Neural cell (in vitro differentiated cells): ENCODE measurements around the gene GDF7. TPM values are rescaled to one million over a fixed set of nuclear protein-coding genes. Genes with fewer than 3 reads are reported as not detected.

Source experiments
- H2AFZ ChIP-seq: fragments of 200-600, 300-800 bp; sonication (generic), shearing (Covaris generic); 2 replicates; pipeline ENCODE4 v1.6.0; 2014; ENCODE audit warnings: low read depth, mild to moderate bottlenecking, antibody characterized with exemption, low read length, moderate library complexity
- H3F3A ChIP-seq: fragments of 200-600 bp; shearing (Covaris generic); 2 replicates; pipeline ENCODE4 v1.6.1; 2016; ENCODE audit warnings: mild to moderate bottlenecking, moderate library complexity, mixed read lengths, antibody characterized with exemption, low read length; ENCODE audit not compliant: insufficient read depth, poor library complexity, severe bottlenecking
- H3K27ac ChIP-seq: fragments of 200-600, 300-800 bp; sonication (generic), shearing (Covaris generic); 2 replicates; pipeline ENCODE4 v1.5.1; 2014; ENCODE audit warnings: mild to moderate bottlenecking, low read length, moderate library complexity
- H3K27me3 ChIP-seq: fragments of 300-800, 200-600 bp; sonication (generic), shearing (Covaris generic); 2 replicates; pipeline ENCODE4 v1.6.0; 2014; ENCODE audit warnings: mild to moderate bottlenecking, low read depth, low read length, moderate library complexity; ENCODE audit not compliant: insufficient read depth
- H3K36me3 ChIP-seq: fragments of 300-800, 200-600 bp; sonication (generic), shearing (Covaris generic); 2 replicates; pipeline ENCODE4 v1.5.1; 2014; ENCODE audit warnings: mild to moderate bottlenecking, antibody characterized with exemption, low read length, moderate library complexity; ENCODE audit not compliant: insufficient read depth
- H3K4me2 ChIP-seq: fragments of 300-800, 200-600 bp; sonication (generic), shearing (Covaris generic); 2 replicates; pipeline ENCODE4 v1.6.0; 2014; ENCODE audit warnings: mild to moderate bottlenecking, low read length
- H3K4me3 ChIP-seq: fragments of 300-800, 200-600 bp; sonication (generic), shearing (Covaris generic); 2 replicates; pipeline ENCODE4 v1.5.1; 2014; ENCODE audit warnings: mild to moderate bottlenecking, low read length, moderate library complexity
- H3K79me2 ChIP-seq: fragments of 200-600 bp; shearing (Covaris generic); replicated peaks from 2 replicates; pipeline ENCODE4 v1.6.0; 2014; ENCODE audit warnings: mild to moderate bottlenecking, low read length, moderate library complexity; ENCODE audit not compliant: insufficient read depth
- H3K9ac ChIP-seq: fragments of 300-800, 200-600 bp; sonication (generic), shearing (Covaris generic); 2 replicates; pipeline ENCODE4 v1.6.1; 2016; ENCODE audit warnings: mild to moderate bottlenecking, low read length, mixed read lengths
- H3K9me2 ChIP-seq: fragments of 200-600 bp; shearing (Covaris generic); 2 replicates; pipeline ENCODE4 v1.6.1; 2016; ENCODE audit warnings: mild to moderate bottlenecking, low read length, mixed read lengths; ENCODE audit not compliant: insufficient read depth
- H3K9me3 ChIP-seq: fragments of 200-600, 300-800 bp; sonication (generic), shearing (Covaris generic); 2 replicates; pipeline ENCODE4 v1.6.1; 2016; ENCODE audit warnings: mild to moderate bottlenecking, mixed run types, low read length, moderate library complexity, mixed read lengths
- H4K20me1 ChIP-seq: fragments of 200-600 bp; shearing (Covaris generic); 2 replicates; pipeline ENCODE4 v1.6.1; 2016; ENCODE audit warnings: mild to moderate bottlenecking, mixed run types; ENCODE audit not compliant: insufficient read depth
- CTCF ChIP-seq: fragments of 450-650 bp; IDR thresholded peaks from 2 replicates; pipeline ENCODE4 v1.5.1; 2014; ENCODE audit warnings: antibody characterized with exemption, mild to moderate bottlenecking, moderate library complexity; ENCODE audit not compliant: poor library complexity, severe bottlenecking
- EP300 ChIP-seq: fragments of 450-650 bp; conservative IDR thresholded peaks from 2 replicates; pipeline ENCODE4 v1.6.1; 2014; ENCODE audit warnings: antibody characterized with exemption, mild to moderate bottlenecking, moderate library complexity; ENCODE audit not compliant: poor library complexity, severe bottlenecking
- EZH2 ChIP-seq: fragments of 200-600, 300-800 bp; shearing (Covaris generic), sonication (generic); IDR thresholded peaks from 2 replicates; pipeline ENCODE4 v1.6.1; 2014; ENCODE audit warnings: antibody characterized with exemption, low read length, borderline replicate concordance, mild to moderate bottlenecking; ENCODE audit not compliant: insufficient read depth, poor library complexity, severe bottlenecking
- MXI1 ChIP-seq: fragments of 450-650 bp; conservative IDR thresholded peaks from 2 replicates; pipeline ENCODE4 v1.6.1; 2014; ENCODE audit warnings: antibody characterized with exemption, mild to moderate bottlenecking; ENCODE audit not compliant: poor library complexity, severe bottlenecking
- POLR2AphosphoS5 ChIP-seq: IDR thresholded peaks from 2 replicates; pipeline ENCODE4 v1.6.1; 2012
- RAD21 ChIP-seq: fragments of 450-650 bp; conservative IDR thresholded peaks from 2 replicates; pipeline ENCODE4 v1.6.1; 2014; ENCODE audit warnings: antibody characterized with exemption, mild to moderate bottlenecking, moderate library complexity
- REST ChIP-seq: IDR thresholded peaks from 2 replicates; pipeline ENCODE4 v1.6.1; 2012; ENCODE audit warnings: borderline replicate concordance
- SMC3 ChIP-seq: fragments of 450-650 bp; conservative IDR thresholded peaks from 2 replicates; pipeline ENCODE4 v1.6.1; 2014; ENCODE audit warnings: antibody characterized with exemption, mild to moderate bottlenecking, moderate library complexity; ENCODE audit not compliant: poor library complexity
- TAF1 ChIP-seq: IDR thresholded peaks from 2 replicates; pipeline ENCODE4 v1.6.1; 2012; ENCODE audit warnings: low read depth
- polyA plus RNA-seq: library from polyadenylated mRNA; depleted of rRNA; stranded (reverse); fragments of >200 nt; gene quantifications from 2 replicates; pipeline ENCODE4 v1.2.3, GENCODE V29; 2014

The GDF7 gene
- polyA plus RNA-seq, 1 donor from 2014 or later = 0.38 TPM

GRCh38 chr2:20677301-20678085 lies 10.5 kb downstream of the GDF7 start:
- H3K4me2 ChIP-seq = no peak overlapping the region
- no peak overlapping the region for H2AFZ ChIP-seq

GRCh38 chr2:20678086-20678395 lies 11.1 kb downstream of the GDF7 start:
- Histone ChIP-seq H3K4me3 (no peak overlapping the region), H3K36me3 (no peaks in the 10 kb centered on the region), H3K27ac (no peak overlapping the region), H4K20me1 (no peaks in the 10 kb centered on the region), H2AFZ (no peak overlapping the region), H3F3A (no peaks in the 10 kb centered on the region), H3K79me2 (no peaks in the 10 kb centered on the region), H3K27me3 (peaks cover 11% of the 10 kb centered on the region), H3K4me2 (no peak overlapping the region), H3K9me3 (no peaks in the 10 kb centered on the region), H3K9me2 (no peaks in the 10 kb centered on the region), H3K9ac (no peak overlapping the region)
- no peak for TF ChIP-seq CTCF
- TF ChIP-seq EZH2 = no peak
- TF ChIP-seq EP300 = no peak
- no peak for TF ChIP-seq SMC3

More at GRCh38 chr2:20677301-20678085, 10.5 kb downstream of the GDF7 start:
- Histone ChIP-seq H3K9me2 (no peaks in the 10 kb centered on the region), H3K79me2 (no peaks in the 10 kb centered on the region), H3K9me3 (no peaks in the 10 kb centered on the region), H3K27ac (no peak overlapping the region), H4K20me1 (no peaks in the 10 kb centered on the region), H3K9ac (no peak overlapping the region), H3F3A (no peaks in the 10 kb centered on the region), H3K4me3 (no peak overlapping the region), H3K27me3 (peaks cover 17% of the 10 kb centered on the region), H3K36me3 (no peaks in the 10 kb centered on the region)
- TF ChIP-seq EZH2 (no peak), POLR2AphosphoS5 (no peak), CTCF (no peak), TAF1 (no peak), RAD21 (no peak), EP300 (no peak), MXI1 (no peak), SMC3 (no peak), REST (no peak)
